DMS79 treated with DMSO at 0.1 percent for 48 hours (cell line): ENCODE data around the gene PRLH.

Experiments
- DNase-seq: peaks from one replicate; lab custom pipeline; 2025; lab: John Stamatoyannopoulos, UW

The PRLH gene

GRCh38 chr2:237566401-237567235 lies at the start of gene PRLH:
Gene PRLH, plus strand, starts transcription at chr2:237566574. Its CDS starts 0 bp downstream, at chr2:237566574.
- DNase-seq = no peak

DNA sequence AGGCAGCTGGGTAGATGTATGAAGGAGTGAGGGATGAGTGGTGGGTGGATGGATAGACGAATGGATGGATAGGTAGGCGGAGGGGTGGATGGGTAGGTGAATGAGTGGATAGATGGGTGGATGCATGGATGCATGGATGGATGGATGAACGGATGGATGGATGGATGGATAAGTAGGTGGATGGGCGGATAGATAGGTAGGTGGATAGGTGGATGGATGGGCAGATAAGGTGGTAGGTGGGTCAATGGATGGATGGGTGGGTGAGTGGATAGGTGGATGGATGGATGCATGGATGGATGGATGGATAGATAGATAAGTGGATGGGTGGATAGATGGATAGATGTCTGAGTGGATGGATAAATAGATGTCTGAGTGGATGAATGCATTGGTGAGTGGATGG lies 49.2 kb upstream of the PRLH start:
- DNase-seq = no peak

DNA sequence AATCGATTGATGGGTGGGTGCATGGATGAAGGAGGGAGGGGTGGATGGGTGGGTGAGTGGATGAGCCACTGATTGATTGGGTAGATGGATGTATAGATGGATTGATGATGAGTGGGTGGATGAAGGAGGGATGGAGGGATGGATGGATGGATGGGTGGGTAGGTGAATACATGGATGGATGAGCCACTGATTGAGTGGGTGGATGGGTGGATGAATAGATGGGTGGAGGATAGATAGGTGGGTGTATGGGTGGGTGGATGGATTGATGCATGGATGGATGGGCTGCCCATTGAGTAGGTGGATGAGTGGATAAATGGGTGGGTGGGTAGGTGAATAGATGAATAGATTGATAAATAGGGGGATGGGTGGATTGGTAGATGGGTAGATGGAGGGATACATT lies 48.4 kb upstream of the PRLH start:
- no peak for DNase-seq

- DNase-seq = no peak
Measured at GRCh38 chr2:237519506-237520245, 46.7 kb upstream of the PRLH start.

GRCh38 chr2:237520290-237520689 lies 46.1 kb upstream of the PRLH start:
- DNase-seq = no peak

GRCh38 chr2:237524631-237525030 lies 41.7 kb upstream of the PRLH start:
- no peak for DNase-seq

DNA sequence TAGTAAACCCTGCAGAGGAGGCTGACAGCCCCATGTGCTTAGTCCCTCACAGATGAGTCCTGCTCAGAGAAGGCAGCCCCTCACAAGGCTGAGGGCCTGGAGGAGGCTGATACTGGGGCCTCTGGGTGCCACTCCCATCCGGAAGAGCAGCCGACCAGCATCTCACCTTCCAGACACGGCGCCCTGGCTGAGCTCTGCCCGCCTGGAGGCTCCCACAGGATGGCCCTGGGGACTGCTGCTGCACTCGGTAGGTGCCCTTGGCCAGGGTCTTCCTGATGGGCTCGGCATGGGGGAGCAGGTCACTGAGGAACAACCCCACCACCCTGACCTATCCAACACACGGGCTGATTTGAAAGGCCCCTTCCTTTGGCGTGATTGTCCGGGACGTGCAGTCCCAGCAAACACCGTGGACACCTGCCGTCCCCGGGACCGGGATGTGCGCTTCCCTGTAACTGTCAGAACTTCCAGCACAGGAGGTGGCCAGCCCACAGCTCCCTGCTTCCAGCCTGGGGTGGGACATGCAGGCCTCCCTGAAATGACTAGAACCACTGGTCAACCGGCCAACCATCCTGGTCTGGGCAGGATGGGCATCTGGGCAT lies 40.7 kb upstream of the PRLH start:
- DNase-seq = no peak

- no peak for DNase-seq
Measured at GRCh38 chr2:237527233-237527632, 39.1 kb upstream of the PRLH start.

- no peak for DNase-seq
Measured at GRCh38 chr2:237527766-237528165, 38.6 kb upstream of the PRLH start.

DNA sequence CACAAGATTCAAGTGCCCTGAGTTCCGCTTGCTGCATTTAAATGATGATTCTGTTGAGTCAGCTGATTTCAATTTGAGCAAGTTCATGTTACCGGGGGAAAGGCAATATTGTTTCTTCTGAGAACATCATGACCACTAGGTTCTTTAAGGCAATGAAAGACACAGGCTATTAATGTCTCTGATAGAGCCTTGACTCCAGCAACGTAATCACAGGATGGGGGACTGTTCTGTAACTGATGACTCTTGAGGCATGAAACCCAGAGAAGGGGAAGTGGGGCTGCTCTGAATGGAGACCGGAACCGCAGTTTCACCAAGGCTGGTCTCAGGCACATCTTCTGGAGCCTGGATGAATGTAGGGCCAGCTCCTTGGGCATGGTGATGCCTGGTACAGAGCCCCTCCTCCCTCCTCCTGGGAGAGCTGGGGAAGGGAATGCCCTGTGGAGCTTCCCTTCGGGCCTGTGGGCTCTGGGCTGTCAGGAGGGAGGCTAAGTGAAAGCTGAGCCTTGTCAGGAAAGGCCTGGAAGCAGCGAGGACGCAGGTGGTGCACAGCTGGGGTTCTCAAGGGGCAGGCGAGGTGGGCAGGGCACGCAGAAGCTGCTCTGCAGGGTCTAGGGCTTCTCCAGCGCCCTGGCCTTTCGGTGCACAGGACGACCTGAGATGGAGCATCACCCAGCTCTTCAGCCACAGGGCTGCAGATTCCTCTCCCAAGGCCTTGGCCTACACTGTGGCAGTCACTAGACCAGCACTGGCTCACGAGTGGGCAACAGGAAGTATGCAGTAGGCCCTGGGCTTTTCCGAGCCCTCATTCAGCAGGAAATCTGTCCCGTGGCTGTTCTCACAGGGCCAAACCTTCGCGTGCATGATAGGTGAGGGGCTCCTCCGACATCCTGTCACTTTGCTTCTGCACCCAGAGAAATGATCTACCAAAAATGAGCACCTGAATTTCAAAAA lies 36.6 kb upstream of the PRLH start:
- DNase-seq = no peak

- no peak for DNase-seq
Measured at GRCh38 chr2:237530472-237531433, 35.6 kb upstream of the PRLH start.

DNA sequence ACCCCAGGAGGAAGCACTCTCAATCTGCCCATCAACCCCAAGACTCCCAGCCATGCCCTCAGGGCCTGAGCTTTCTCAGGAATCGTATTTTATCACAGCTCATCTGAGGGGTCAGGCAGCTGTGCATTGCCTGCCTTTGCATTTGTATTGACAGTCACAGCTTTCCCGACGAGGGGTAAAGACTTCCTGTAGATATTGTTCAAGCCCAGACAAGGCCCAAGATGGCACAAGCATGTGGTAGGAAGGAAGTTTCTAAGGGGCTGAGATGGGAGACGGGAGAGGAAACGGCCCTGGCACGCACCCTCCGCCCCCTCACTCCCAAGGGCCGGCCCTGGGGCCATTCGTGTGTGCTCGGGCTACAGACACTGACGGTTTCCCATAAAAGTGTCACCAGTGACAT lies 34.2 kb upstream of the PRLH start:
- DNase-seq = no peak

DNA sequence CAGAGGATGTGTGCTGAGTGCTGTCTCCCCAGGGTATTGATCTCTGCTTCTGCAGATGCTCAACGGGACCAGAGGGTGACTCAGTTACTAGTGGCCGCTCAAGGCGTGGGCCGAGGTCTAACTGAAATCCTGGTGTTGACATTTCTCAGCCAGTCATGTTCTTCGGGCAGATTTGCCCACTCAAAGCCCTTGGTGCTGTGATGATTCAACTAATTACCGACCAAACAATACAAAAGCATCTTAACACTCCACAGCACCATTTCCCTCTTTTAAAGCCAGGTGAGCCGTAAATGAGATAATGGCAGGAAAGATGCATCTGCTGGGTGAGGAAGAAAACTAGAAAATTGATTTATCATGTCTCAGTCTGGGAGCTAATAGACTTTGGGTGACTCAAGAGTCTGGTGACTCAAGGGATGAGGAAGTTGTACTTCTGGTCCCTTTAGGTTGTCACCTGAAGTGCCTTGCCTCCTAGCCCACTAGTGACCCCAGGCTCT lies 32.7 kb upstream of the PRLH start:
- no peak for DNase-seq

DNA sequence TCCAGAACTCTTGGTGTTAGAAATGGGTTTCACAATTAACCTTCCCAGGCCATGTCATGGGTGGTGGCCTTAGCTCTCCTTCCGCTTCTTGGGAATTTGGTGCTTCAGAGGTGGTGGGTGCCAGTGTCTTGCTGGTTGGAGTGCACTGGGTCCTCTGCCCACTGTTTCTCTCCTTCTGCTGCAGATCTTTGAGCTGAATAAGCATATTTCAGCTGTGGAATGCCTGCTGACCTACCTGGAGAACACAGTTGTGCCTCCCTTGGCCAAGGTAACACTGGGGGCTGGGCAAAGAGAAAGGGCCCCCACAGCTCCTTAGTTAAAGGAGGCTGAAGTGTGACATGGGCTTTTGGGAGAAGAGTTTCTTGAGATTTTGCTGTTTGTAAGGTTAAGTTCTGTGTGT lies 32.0 kb upstream of the PRLH start:
- no peak for DNase-seq

DNA sequence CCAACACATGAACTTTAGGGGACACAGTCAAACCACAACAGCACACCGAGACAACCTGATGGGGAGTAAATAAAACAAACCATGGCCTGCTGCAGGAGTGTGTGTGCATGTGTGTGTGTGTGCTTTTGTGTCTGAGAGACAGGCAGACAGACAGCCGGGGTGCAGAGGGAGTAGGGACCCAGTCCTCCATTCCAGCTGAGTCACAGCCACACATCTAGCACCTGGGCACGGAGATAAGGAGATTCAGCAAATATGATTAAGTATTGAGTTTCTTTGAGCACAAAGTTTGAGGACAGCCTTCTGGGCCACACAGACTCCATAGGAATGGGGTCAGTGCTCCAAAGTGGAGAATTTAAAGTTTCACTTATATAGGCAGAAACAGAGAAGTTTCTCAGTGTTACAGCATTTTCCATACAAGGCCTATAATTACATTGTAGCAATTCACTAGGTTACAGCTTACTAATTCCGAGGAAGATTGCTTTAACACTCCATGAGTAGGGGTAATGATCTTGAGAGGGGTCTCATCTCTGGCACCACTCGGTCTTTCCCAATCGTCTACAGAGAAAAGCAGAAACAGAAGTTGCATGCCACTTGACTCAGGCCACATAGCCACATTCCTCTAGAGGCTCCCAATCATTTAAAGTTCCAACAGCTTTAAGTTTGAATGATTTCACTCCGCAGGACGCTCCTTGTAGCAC lies 30.8 kb upstream of the PRLH start:
- no peak for DNase-seq

DNA sequence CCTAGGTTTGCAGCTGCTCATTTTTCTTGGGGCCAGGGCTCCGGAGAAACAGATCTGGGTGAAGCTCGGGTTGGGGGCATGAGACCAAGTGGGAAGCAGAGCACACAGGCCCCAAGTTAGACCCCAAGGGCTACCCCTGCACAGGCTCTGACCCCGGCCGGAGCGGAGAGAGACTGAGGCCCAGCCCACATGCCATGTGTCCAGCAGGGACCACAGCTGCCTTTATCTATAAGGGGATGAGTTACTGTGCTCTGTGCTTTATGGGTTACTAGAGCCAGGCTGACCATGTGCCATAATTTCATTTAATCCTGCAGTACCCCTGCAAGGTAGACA lies 30.3 kb upstream of the PRLH start:
- DNase-seq = no peak

GRCh38 chr2:237536617-237537016 lies 29.8 kb upstream of the PRLH start:
- no peak for DNase-seq

GRCh38 chr2:237538001-237538720 lies 28.2 kb upstream of the PRLH start:
- no peak for DNase-seq

GRCh38 chr2:237538901-237539300 lies 27.5 kb upstream of the PRLH start:
- no peak for DNase-seq
